CD8-positive, alpha-beta memory T cell (primary cell): ENCODE results near the gene RFT1. TPM values are rescaled to one million over a fixed set of nuclear protein-coding genes. Genes with fewer than 3 reads are reported as not detected.

Experiments
- CTCF ChIA-PET: fragments of 350-600 bp; sonication (Branson Sonifier 250); formaldehyde crosslinking; loops from one replicate; lab custom pipeline; 2021; ENCODE audit warnings: antibody characterized with exemption; lab: Charles Lee
- POLR2A ChIA-PET: fragments of 350-600 bp; sonication (Branson Sonifier 250); formaldehyde crosslinking; loops from one replicate; lab custom pipeline; 2021; ENCODE audit warnings: antibody characterized with exemption; lab: Charles Lee
- DNase-seq, 5 donors: peaks; one replicate each; pipeline versions ENCODE4 v3.0.0 to v3.0.0-alpha.2; 2020 to 2022; ENCODE audit warnings: mixed read lengths in 1 of 5
- H3K27ac ChIP-seq: one replicate; pipeline ENCODE4 v1.7.0; 2013; ENCODE audit warnings: low read depth, mild to moderate bottlenecking, low read length, moderate library complexity
- H3K27me3 ChIP-seq: 2 replicates; pipeline ENCODE4 v1.7.0; 2013; ENCODE audit warnings: low read length, mild to moderate bottlenecking; ENCODE audit not compliant: insufficient read depth, poor library complexity, severe bottlenecking
- H3K36me3 ChIP-seq: 2 replicates; pipeline ENCODE4 v1.7.0; 2013; ENCODE audit warnings: mild to moderate bottlenecking, low read length, moderate library complexity; ENCODE audit not compliant: insufficient read depth
- H3K4me1 ChIP-seq: 2 replicates; pipeline ENCODE4 v1.7.0; 2013; ENCODE audit warnings: mild to moderate bottlenecking, low read length, moderate library complexity; ENCODE audit not compliant: insufficient read depth
- H3K4me3 ChIP-seq: 2 replicates; pipeline ENCODE4 v1.7.0; 2013; ENCODE audit warnings: mild to moderate bottlenecking, low read length
- H3K9me3 ChIP-seq: 2 replicates; pipeline ENCODE4 v1.7.0; 2013; ENCODE audit warnings: mild to moderate bottlenecking, low read length
- H3K27ac Mint-ChIP-seq, 8 donors: one replicate each; pipeline ENCODE4 v1.8.0; 2020 to 2021; ENCODE audit warnings: mixed read lengths in 8 of 8, mild to moderate bottlenecking in 6 of 8, inconsistent platforms in 3 of 8, moderate library complexity in 3 of 8
- H3K27me3 Mint-ChIP-seq, 2 donors: one replicate each; pipeline ENCODE4 v1.8.0; 2020 to 2021; ENCODE audit warnings: mixed read lengths in 2 of 2, mild to moderate bottlenecking in 1 of 2, moderate library complexity in 1 of 2
- H3K36me3 Mint-ChIP-seq, 3 donors: one replicate each; pipeline ENCODE4 v1.8.0; 2020 to 2021; ENCODE audit warnings: mixed read lengths in 3 of 3, inconsistent platforms in 1 of 3, mild to moderate bottlenecking in 1 of 3
- H3K4me1 Mint-ChIP-seq, 3 donors: one replicate each; pipeline ENCODE4 v1.8.0; 2020 to 2021; ENCODE audit warnings: mixed read lengths in 3 of 3, inconsistent platforms in 1 of 3, mild to moderate bottlenecking in 1 of 3
- H3K4me3 Mint-ChIP-seq, 7 donors: one replicate each; pipeline ENCODE4 v1.8.0; 2020 to 2021; ENCODE audit warnings: mixed read lengths in 7 of 7, mild to moderate bottlenecking in 6 of 7, moderate library complexity in 4 of 7, inconsistent platforms in 2 of 7
- H3K9me3 Mint-ChIP-seq, 5 donors: one replicate each; pipeline ENCODE4 v1.8.0; 2020 to 2022; ENCODE audit warnings: mixed read lengths in 5 of 5, mild to moderate bottlenecking in 3 of 5, moderate library complexity in 2 of 5, inconsistent platforms in 1 of 5
- polyA plus RNA-seq: library from polyadenylated mRNA; unstranded; fragments of 300-500 nt; fragmentation: Illumina TruSeq; gene quantifications from one replicate; pipeline ENCODE4 v1.2.3, GENCODE V29; 2021
- total RNA-seq, 2 experiments: library from RNA; stranded (reverse); gene quantifications; one replicate each; pipeline ENCODE4 v1.2.3, GENCODE V29; 2021

The RFT1 gene
- total and polyA plus RNA-seq, 3 experiments from 2014 or later, result 31.3 to 58.5 (median 52.7) TPM

GRCh38 chr3:53157974-53158580 lies 27.8 kb upstream of the RFT1 start:
- Histone ChIP-seq H3K27ac (no peak overlapping the region), H3K27me3 (peaks cover 20% of the 10 kb centered on the region)
- CTCF ChIA-PET, result interaction anchor here (1.1 kb wide), 1 partner anchor 24 kb away, joined by 4 read pairs; no protein-coding TSS in a partner anchor

GRCh38 chr3:53156368-53156834 lies 26.2 kb upstream of the RFT1 start:
- DNase-seq, result no peak
- Mint-ChIP-seq H3K36me3 (peaks cover 0 to 2% (median 0%) of the 10 kb centered on the region in 3 donors), H3K4me3 (no peak overlapping the region), H3K27me3 (peaks cover 15 to 30% of the 10 kb centered on the region in 2 donors), H3K27ac (no peak overlapping the region), H3K9me3 (no peaks in the 10 kb centered on the region), H3K4me1 (peaks cover 5 to 6% (median 6%) of the 10 kb centered on the region in 3 donors)
- Histone ChIP-seq H3K27me3 (peaks cover 24% of the 10 kb centered on the region), H3K36me3 (no peaks in the 10 kb centered on the region), H3K27ac (no peak overlapping the region), H3K4me3 (no peak overlapping the region), H3K9me3 (no peaks in the 10 kb centered on the region), H3K4me1 (peaks cover 8% of the 10 kb centered on the region)
- POLR2A ChIA-PET, result no interaction called here
- CTCF ChIA-PET, result interaction anchor here (1.5 kb wide), 1 partner anchor 24 kb away, joined by 3 read pairs; no protein-coding TSS in a partner anchor

More at GRCh38 chr3:53157974-53158580, 27.8 kb upstream of the RFT1 start:
- no peak overlapping the region for H3K4me3 ChIP-seq
- no peaks in the 10 kb centered on the region for H3K36me3 ChIP-seq
- Mint-ChIP-seq H3K4me1 (peaks cover 14 to 16% (median 16%) of the 10 kb centered on the region in 3 donors), H3K4me3 (peak overlapping the region in 2 of 7 donors; percentile 74 to 97), H3K36me3 (peaks cover 0 to 5% (median 0%) of the 10 kb centered on the region in 3 donors), H3K27me3 (peaks cover 17 to 24% of the 10 kb centered on the region in 2 donors), H3K9me3 (no peaks in the 10 kb centered on the region), H3K27ac (no peak overlapping the region)
- POLR2A ChIA-PET, result no interaction called here
- peaks cover 19% of the 10 kb centered on the region for H3K4me1 ChIP-seq
- no peak for DNase-seq
- H3K9me3 ChIP-seq, result no peaks in the 10 kb centered on the region

DNA sequence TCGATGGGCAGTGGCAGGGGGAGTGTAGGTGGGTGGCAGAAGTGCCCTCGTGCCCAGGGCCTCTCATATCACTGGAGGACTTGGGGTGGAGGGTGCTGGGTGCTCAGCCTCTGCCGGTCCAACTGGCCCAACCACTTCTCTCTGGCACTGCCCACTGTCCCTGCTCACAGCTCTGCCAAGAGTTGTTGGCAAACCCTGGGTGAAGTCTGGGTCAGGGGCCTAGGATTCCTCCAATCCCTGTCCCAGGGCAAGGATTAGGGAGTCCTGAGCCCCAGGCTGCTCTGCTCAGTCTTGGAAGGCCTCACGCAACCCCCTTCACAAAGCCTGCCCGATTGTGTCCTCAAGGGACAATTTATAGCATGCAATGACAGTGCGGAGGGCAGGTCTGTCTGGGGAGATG lies 25.5 kb upstream of the RFT1 start:
- H3K27me3 ChIP-seq, result peaks cover 24% of the 10 kb centered on the region
- Mint-ChIP-seq H3K4me1 (peaks cover 5 to 6% (median 6%) of the 10 kb centered on the region in 3 donors), H3K4me3 (no peak overlapping the region), H3K9me3 (no peaks in the 10 kb centered on the region), H3K27me3 (peaks cover 15 to 30% of the 10 kb centered on the region in 2 donors), H3K36me3 (peaks cover 0 to 2% (median 0%) of the 10 kb centered on the region in 3 donors), H3K27ac (no peak overlapping the region)
- H3K27ac ChIP-seq, result no peak overlapping the region
- no peak for DNase-seq
- CTCF ChIA-PET, result interaction anchor here (1.5 kb wide), 1 partner anchor 24 kb away, joined by 3 read pairs; no protein-coding TSS in a partner anchor
- H3K9me3 ChIP-seq, result no peaks in the 10 kb centered on the region
- H3K4me3 ChIP-seq, result no peak overlapping the region
- H3K4me1 ChIP-seq, result peaks cover 8% of the 10 kb centered on the region
- POLR2A ChIA-PET, result no interaction called here
- H3K36me3 ChIP-seq, result no peaks in the 10 kb centered on the region

- H3K4me1 ChIP-seq, result peaks cover under 1% of the 10 kb centered on the region
- ChIA-PET POLR2A (interaction anchor here (0.6 kb wide), 1 partner anchor 9 kb away, joined by 3 read pairs; no protein-coding TSS in a partner anchor), CTCF (no interaction called here)
- H3K36me3 ChIP-seq, result no peaks in the 10 kb centered on the region
- no peak for DNase-seq
- Mint-ChIP-seq H3K36me3 (no peaks in the 10 kb centered on the region), H3K4me3 (no peak overlapping the region), H3K27ac (no peak overlapping the region), H3K4me1 (no peaks in the 10 kb centered on the region), H3K9me3 (no peaks in the 10 kb centered on the region), H3K27me3 (peaks cover 15 to 30% of the 10 kb centered on the region in 2 donors)
- no peaks in the 10 kb centered on the region for H3K9me3 ChIP-seq
- no peak overlapping the region for H3K27ac ChIP-seq
- H3K4me3 ChIP-seq, result no peak overlapping the region
- peaks cover 24% of the 10 kb centered on the region for H3K27me3 ChIP-seq
These were observed 24.6 kb upstream of the RFT1 start for GRCh38 chr3:53154881-53155285.

DNA sequence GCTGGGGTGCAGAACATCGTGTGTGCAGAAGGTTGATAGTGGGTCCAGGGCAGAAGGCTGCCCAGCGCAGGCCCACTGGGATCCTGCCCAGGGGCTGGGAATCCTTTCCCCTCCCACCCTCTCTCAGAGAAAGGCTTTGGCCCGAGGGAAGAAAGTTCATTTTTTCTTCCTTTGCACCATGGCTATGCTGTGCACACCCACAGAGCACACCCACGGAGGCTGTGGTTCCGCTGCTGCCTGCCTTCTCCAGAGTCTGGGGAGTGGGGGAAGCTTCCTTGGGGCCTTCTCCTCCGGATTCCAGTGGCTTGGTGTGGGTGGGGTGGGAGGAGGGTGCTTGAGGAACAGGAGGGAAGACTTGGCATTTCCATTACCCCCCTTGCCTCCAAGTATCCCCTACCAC lies 23.7 kb upstream of the RFT1 start:
- POLR2A ChIA-PET, result interaction anchor here (0.6 kb wide), 1 partner anchor 10 kb away, joined by 3 read pairs; no protein-coding TSS in a partner anchor
- Mint-ChIP-seq H3K27me3 (peaks cover 15 to 30% of the 10 kb centered on the region in 2 donors), H3K9me3 (no peaks in the 10 kb centered on the region), H3K4me1 (no peaks in the 10 kb centered on the region), H3K27ac (no peak overlapping the region), H3K36me3 (no peaks in the 10 kb centered on the region), H3K4me3 (no peak overlapping the region)
- H3K27me3 ChIP-seq, result peaks cover 24% of the 10 kb centered on the region
- no peak for DNase-seq
- no peak overlapping the region for H3K27ac ChIP-seq
- CTCF ChIA-PET, result interaction anchor here (0.6 kb wide), 1 partner anchor 413 kb away, joined by 3 read pairs; no protein-coding TSS in a partner anchor
- no peaks in the 10 kb centered on the region for H3K9me3 ChIP-seq
- H3K4me1 ChIP-seq, result no peaks in the 10 kb centered on the region
- no peaks in the 10 kb centered on the region for H3K36me3 ChIP-seq
- H3K4me3 ChIP-seq, result no peak overlapping the region

DNA sequence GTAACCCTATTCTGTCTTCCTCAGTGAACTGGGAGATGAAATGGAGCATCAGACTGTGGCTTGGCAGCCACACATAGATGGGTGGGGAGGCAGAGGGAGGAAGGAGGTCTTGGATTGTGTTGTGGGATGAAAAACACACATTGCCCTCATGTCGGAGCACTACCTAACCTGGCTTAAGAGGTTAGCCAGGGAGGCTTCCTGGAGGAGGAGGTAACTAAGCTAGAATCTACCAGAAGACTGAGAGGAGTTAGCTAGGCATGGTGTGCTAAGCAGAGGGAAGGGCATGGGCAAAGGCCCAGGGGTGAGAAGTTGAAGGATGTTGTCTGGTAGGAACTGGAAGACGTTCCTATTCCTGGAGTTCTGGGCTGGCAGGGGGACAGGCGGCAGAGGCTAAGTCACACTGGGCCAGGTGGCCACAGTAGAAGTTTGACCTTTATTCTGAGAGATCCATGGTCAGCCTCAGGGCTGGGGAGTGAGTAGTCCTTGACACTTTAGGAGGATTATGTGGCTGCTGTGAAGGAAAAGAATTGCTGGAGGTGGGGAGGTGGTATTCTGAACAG lies 23.1 kb upstream of the RFT1 start:
- ChIA-PET POLR2A (no interaction called here), CTCF (no interaction called here)
- no peaks in the 10 kb centered on the region for H3K4me1 ChIP-seq
- no peak overlapping the region for H3K4me3 Mint-ChIP-seq
- no peak for DNase-seq
- no peak overlapping the region for H3K27ac ChIP-seq
- no peak overlapping the region for H3K4me3 ChIP-seq
- no peaks in the 10 kb centered on the region for H3K36me3 ChIP-seq
- H3K27me3 ChIP-seq, result peaks cover 24% of the 10 kb centered on the region
- no peaks in the 10 kb centered on the region for H3K9me3 ChIP-seq
- H3K27ac Mint-ChIP-seq, result no peak overlapping the region
- no peaks in the 10 kb centered on the region for H3K9me3 Mint-ChIP-seq
- H3K36me3 Mint-ChIP-seq, result no peaks in the 10 kb centered on the region
- H3K4me1 Mint-ChIP-seq, result no peaks in the 10 kb centered on the region
- peaks cover 15 to 30% of the 10 kb centered on the region in 2 donors for H3K27me3 Mint-ChIP-seq

- DNase-seq, result no peak
- H3K27me3 Mint-ChIP-seq, result peaks cover 15 to 30% of the 10 kb centered on the region in 2 donors
- no peak overlapping the region for H3K4me3 Mint-ChIP-seq
- Histone ChIP-seq H3K4me1 (no peaks in the 10 kb centered on the region), H3K27me3 (peaks cover 24% of the 10 kb centered on the region), H3K9me3 (no peaks in the 10 kb centered on the region), H3K4me3 (no peak overlapping the region), H3K36me3 (no peaks in the 10 kb centered on the region), H3K27ac (no peak overlapping the region)
- H3K36me3 Mint-ChIP-seq, result no peaks in the 10 kb centered on the region
- ChIA-PET POLR2A (no interaction called here), CTCF (interaction anchor here (1.7 kb wide), 1 partner anchor 15 kb away, joined by 5 read pairs; no protein-coding TSS in a partner anchor)
- peak overlapping the region in 1 of 8 donors; percentile 27 for H3K27ac Mint-ChIP-seq
- H3K4me1 Mint-ChIP-seq, result no peaks in the 10 kb centered on the region
- H3K9me3 Mint-ChIP-seq, result no peaks in the 10 kb centered on the region
These were observed 21.8 kb upstream of the RFT1 start for GRCh38 chr3:53151870-53152660.
